PFSK-1 (cell line): ENCODE results near the gene RBM17.

ENCODE experiments used
- POLR2AphosphoS5 ChIP-seq: IDR thresholded peaks from 2 replicates; pipeline ENCODE4 v1.6.1; 2012; ENCODE audit warnings: low read depth, mild to moderate bottlenecking, control low read depth, low read length, moderate library complexity
- SIN3A ChIP-seq: IDR thresholded peaks from 2 replicates; pipeline ENCODE4 v1.6.1; 2012; ENCODE audit warnings: mild to moderate bottlenecking, low read length, moderate library complexity, borderline replicate concordance; ENCODE audit not compliant: insufficient read depth
- TAF1 ChIP-seq: IDR thresholded peaks from 2 replicates; pipeline ENCODE4 v1.6.1; 2012; ENCODE audit warnings: low read length, control low read depth, borderline replicate concordance; ENCODE audit not compliant: insufficient read depth

DNA sequence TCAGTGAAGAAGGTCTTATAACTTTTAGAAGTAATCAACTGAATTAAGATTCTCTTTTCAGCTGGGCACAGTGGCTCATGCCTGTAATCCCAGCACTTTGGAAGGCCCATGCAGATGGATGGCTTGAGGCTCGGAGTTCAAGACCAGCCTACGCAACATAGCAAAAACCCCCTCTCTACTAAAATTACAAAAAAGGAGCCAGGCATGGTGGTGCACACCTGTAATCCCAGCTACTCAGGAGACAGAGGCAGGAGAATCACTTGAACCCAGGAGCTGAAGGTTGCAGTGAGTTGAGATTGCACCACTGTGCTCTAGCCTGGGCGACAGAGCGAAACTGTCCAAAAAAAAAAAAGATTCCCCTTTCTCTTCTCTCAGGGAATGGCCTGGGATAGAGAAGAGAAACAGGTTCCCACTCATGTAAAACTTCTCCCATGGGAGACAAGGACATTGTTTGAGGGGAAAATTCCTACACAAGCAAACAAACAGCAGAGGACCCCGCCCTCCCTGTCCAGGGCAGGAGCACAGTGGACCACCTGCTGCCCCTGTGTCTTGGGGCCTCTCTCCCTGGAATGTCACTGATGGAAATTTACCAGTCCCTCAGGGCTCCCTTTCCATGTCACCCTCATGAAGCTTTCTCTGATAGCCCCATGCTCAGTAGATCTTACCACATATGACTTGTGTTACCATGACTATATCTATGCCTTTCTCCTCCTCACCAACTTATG is 32.3 kb upstream of the RBM17 start:
- TF ChIP-seq SIN3A (no peak), TAF1 (no peak), POLR2AphosphoS5 (no peak)
